Testis (tissue), 2 donors: ENCODE measurements around the gene EHMT1.

Experiments used
- CTCF ChIP-seq, 3 experiments: fragments of 450-650 bp in 2 of 3; fragments of 200-600 bp in 1 of 3; sonication (generic) in 1 of 3; IDR thresholded peaks; one replicate each; pipeline ENCODE4 v1.5.1; 2016 to 2019; ENCODE audit warnings: antibody characterized with exemption in 3 of 3, mild to moderate bottlenecking in 2 of 3, moderate library complexity in 1 of 3
- POLR2A ChIP-seq: fragments of 450-650 bp; IDR thresholded peaks from one replicate; pipeline ENCODE4 v1.6.1; 2017; ENCODE audit warnings: antibody characterized with exemption, mild to moderate bottlenecking, moderate library complexity

- TF ChIP-seq CTCF (IDR thresholded peaks at IDR 0.05) (no peak), POLR2A (no peak)
Measured at GRCh38 chr9:137740312-137740711, 121.5 kb downstream of the EHMT1 start.
